GM12878 (cell line): ENCODE data around the gene C3orf22. TPM values are rescaled to one million over a fixed set of nuclear protein-coding genes. Genes with fewer than 3 reads are reported as not detected.

Source experiments
- ATAC-seq: fragments of 200-7000 bp; cut with Tn5 transposase; 3 replicates; pipeline ENCODE4 v1.9.1; 2020; ENCODE audit warnings: mild to moderate bottlenecking, moderate library complexity
- BruUV-seq: library from RNA; stranded (reverse); fragments of 400-500 nt; replicated peaks from 2 replicates; lab custom pipeline; 2021; lab: Mats Ljungman, UMichigan
- CTCF ChIA-PET: fragments of 300-600 bp; sonication (Branson Sonifier 250); formaldehyde crosslinking; extraction: SDS; loops from one replicate; lab custom pipeline; 2021; ENCODE audit warnings: inconsistent platforms; lab: Yijun Ruan, JAX
- POLR2A ChIA-PET: fragments of 350-600 bp; formaldehyde crosslinking; extraction: SDS; loops from one replicate; lab custom pipeline; 2021; ENCODE audit warnings: inconsistent platforms; lab: Charles Lee
- RAD21 ChIA-PET: fragments of 300-600 bp; sonication (Branson Sonifier 250); formaldehyde crosslinking; loops from one replicate; lab custom pipeline; 2023; ENCODE audit warnings: antibody characterized with exemption; ENCODE audit not compliant: unreplicated experiment; lab: Charles Lee
- SMC1A ChIA-PET: fragments of 300-600 bp; sonication (Branson Sonifier 250); formaldehyde crosslinking; loops from one replicate; lab custom pipeline; 2023; ENCODE audit not compliant: unreplicated experiment, uncharacterized antibody; lab: Charles Lee
- DNase-seq: peaks from one replicate; pipeline ENCODE4 v3.0.0-alpha.2; 2011; ENCODE audit warnings: low read depth, low spot score
- FAIRE-seq: peaks from 3 replicates; lab custom pipeline; 2011; peaks lifted over from hg19 to GRCh38; lab: Jason Lieb, UNC
- H2AFZ ChIP-seq: 2 replicates; pipeline ENCODE4 v1.6.0; 2011; ENCODE audit warnings: low read depth, low read length, control low read depth; ENCODE audit not compliant: control insufficient read depth
- H3K27ac ChIP-seq: 2 replicates; pipeline ENCODE4 v1.5.1; 2011; ENCODE audit warnings: control low read depth; ENCODE audit not compliant: control insufficient read depth, insufficient read depth
- H3K27me3 ChIP-seq, 2 experiments: replicated peaks in 1 of 2; 2 replicates each; pipeline versions ENCODE4 v1.6.0 to v1.6.1; 2011; ENCODE audit warnings: low read length in 1 of 2; ENCODE audit not compliant: control insufficient read depth in 2 of 2, insufficient read depth in 2 of 2
- H3K36me3 ChIP-seq, 2 experiments: 2 replicates each; pipeline ENCODE4 v1.5.1; 2011; ENCODE audit warnings: low read length in 1 of 2; ENCODE audit not compliant: control insufficient read depth in 2 of 2, insufficient read depth in 2 of 2
- H3K4me1 ChIP-seq: 2 replicates; pipeline ENCODE4 v1.6.1; 2011; ENCODE audit warnings: mild to moderate bottlenecking, low read length, moderate library complexity, mixed read lengths; ENCODE audit not compliant: control insufficient read depth, insufficient read depth
- H3K4me2 ChIP-seq: 2 replicates; pipeline ENCODE4 v1.6.0; 2011; ENCODE audit warnings: control low read depth; ENCODE audit not compliant: control insufficient read depth, insufficient read depth
- H3K4me3 ChIP-seq: fragments of 200-600 bp; sonication (generic); 2 replicates; pipeline ENCODE4 v1.5.1; 2016
- H3K79me2 ChIP-seq: 2 replicates; pipeline ENCODE4 v1.6.0; 2011; ENCODE audit warnings: low read length; ENCODE audit not compliant: control insufficient read depth, insufficient read depth
- H3K9ac ChIP-seq: 2 replicates; pipeline ENCODE4 v1.8.0; 2011; ENCODE audit warnings: low read length, control low read depth, mixed read lengths; ENCODE audit not compliant: control insufficient read depth, insufficient read depth
- H3K9me3 ChIP-seq: replicated peaks from 3 replicates; pipeline ENCODE4 v1.5.1; 2011; ENCODE audit warnings: mild to moderate bottlenecking, low read length; ENCODE audit not compliant: control insufficient read depth, insufficient read depth
- H4K20me1 ChIP-seq: 2 replicates; pipeline ENCODE4 v1.6.0; 2011; ENCODE audit not compliant: control insufficient read depth, insufficient read depth
- JUNB ChIP-seq: IDR thresholded peaks from 2 replicates; pipeline ENCODE4 v1.6.1; 2016; ENCODE audit warnings: antibody characterized with exemption, mild to moderate bottlenecking
- PML ChIP-seq: IDR thresholded peaks from 2 replicates; pipeline ENCODE4 v1.6.1; 2012; ENCODE audit warnings: low read length, inconsistent platforms
- RBBP5 ChIP-seq: fragments of 200-600 bp; sonication (generic); conservative IDR thresholded peaks from 2 replicates; pipeline ENCODE4 v1.6.1; 2016
- ZBTB4 ChIP-seq: fragments of 450-650 bp; formaldehyde crosslinking; IDR thresholded peaks from 2 replicates; pipeline ENCODE4 v1.4.0; 2022; ENCODE audit warnings: mild to moderate bottlenecking, moderate library complexity
- WGBS: methylation state at CpG from one replicate; pipeline ENCODE4 v1.1.6; 2016; ENCODE audit warnings: low lambda C conversion rate; ENCODE audit not compliant: insufficient replicate concordance, insufficient coverage; ENCODE audit errors: missing lambda C conversion rate; 5-methylcytosine and 5-hydroxymethylcytosine counted together
- in situ Hi-C: fragments of 300-500 bp; cut with MboI; formaldehyde crosslinking; loops from 9 replicates; pipeline ENCODE4 v1.14.3; 2018; ENCODE audit warnings: mixed read lengths
- intact Hi-C: fragments of 100-400 bp; cut with micrococcal nuclease; formaldehyde crosslinking; loops from one replicate; pipeline ENCODE4 v1.14.2; 2022; ENCODE audit not compliant: unreplicated experiment
- polyA plus RNA-seq, 11 experiments: library from polyadenylated mRNA; depleted of rRNA in 4 of 11; unstranded in 6 of 11; stranded (reverse) in 5 of 11; fragments of >200 nt; fragmentation: Nextera tagmentation in 4 of 11; fragmentation: Illumina TruSeq in 1 of 11; extraction: Ambion mirVana in 4 of 11; extraction: Trizol in 1 of 11; gene quantifications; 1 replicate in 1 of 11; 2 replicates in 10 of 11; pipeline versions ENCODE4 v1.2.1 to v1.2.3, GENCODE V29; 2011 to 2016; ENCODE audit warnings: inconsistent platforms in 2 of 11, missing spikeins in 2 of 11, low read depth in 1 of 11
- total RNA-seq, 4 experiments: library from RNA; depleted of rRNA in 3 of 4; stranded (reverse); fragments of >200 nt in 3 of 4; fragmentation: Illumina TruSeq in 1 of 4; extraction: Trizol in 1 of 4; gene quantifications; 2 replicates each; pipeline versions ENCODE4 v1.2.1 to v1.2.3, GENCODE V29; 2013 to 2021
- TF ChIP-seq, protein P1 (sequence below): fragments of 450-650 bp; formaldehyde crosslinking; IDR thresholded peaks from 2 replicates; pipeline ENCODE4 v1.4.0; 2020; ENCODE audit warnings: mild to moderate bottlenecking, moderate library complexity
- TF ChIP-seq, protein P2 (sequence below): fragments of 450-650 bp; IDR thresholded peaks from 2 replicates; pipeline ENCODE4 v1.6.1; 2018; ENCODE audit warnings: mild to moderate bottlenecking, low read depth, moderate library complexity; ENCODE audit not compliant: partially characterized antibody

The C3orf22 gene
- total and polyA plus RNA-seq, 10 of the 15 experiments (the other 5 are each of a cell fraction or from before 2014, with no cell fraction given) = not detected

DNA sequence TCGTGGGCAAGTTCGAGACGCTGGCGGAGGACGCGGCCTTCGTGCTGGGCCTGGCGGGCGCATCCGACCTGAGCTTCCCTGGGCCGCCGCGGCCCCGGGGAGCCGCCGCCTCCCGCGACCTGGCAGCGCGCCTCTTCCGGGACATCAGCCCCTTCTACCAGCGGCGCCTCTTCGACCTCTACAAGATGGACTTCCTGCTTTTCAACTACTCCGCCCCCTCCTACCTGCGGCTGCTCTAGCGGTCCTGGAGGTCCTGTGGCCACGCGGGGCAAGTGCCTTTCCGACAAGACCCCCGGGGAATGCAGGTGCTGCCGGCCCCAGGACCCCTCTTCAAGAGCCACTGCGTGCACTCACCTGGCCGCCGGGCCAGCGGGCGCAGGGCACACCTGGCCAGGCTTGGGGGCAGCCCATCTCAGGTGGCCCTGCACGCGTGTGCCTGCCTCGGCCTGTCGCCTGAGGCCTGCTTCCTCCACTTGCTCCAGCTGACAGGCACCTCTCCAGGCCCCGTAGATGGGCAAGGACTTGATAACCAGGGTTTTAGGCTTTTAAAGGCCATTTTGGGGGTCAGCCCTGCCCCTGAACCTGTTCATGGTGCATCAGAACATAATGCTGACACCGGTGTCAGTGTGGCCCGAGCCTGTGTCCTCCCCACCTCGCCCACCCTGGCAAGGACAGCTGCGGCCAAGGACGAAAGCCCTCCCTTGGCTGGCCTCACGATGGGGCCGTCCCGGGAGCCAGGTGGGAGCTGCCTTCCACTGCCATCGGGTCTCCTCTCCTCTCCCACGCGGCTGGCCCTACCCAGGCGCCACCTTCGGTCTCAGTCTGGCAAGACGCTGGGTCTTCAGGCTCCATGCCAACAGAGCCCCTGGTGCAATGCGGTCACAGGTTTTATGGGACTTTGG lies 16.1 kb downstream of the C3orf22 start:
- intact Hi-C loops = no loop called here
- H4K20me1 ChIP-seq = no peaks in the 10 kb centered on the region
- no peak for DNase-seq
- H3K9me3 ChIP-seq = no peaks in the 10 kb centered on the region
- no peak for FAIRE-seq
- in situ Hi-C loops = no loop called here
- RAD21 ChIA-PET = no interaction called here
- no peaks in the 10 kb centered on the region for H3K79me2 ChIP-seq
- CTCF ChIA-PET = no interaction called here
- POLR2A ChIA-PET = no interaction called here
- no peak overlapping the region for H3K4me3 ChIP-seq
- peaks cover 3 to 8% of the 10 kb centered on the region in 2 experiments; a peak in 3 of 4 replicates for H3K27me3 ChIP-seq
- no peak for ATAC-seq
- 86% methylated on average over 35 of the region's 57 CpGs for WGBS
- H3K36me3 ChIP-seq = no peaks in the 10 kb centered on the region
- SMC1A ChIA-PET = no interaction called here
- no peak overlapping the region for H2AFZ ChIP-seq
- no peak overlapping the region for H3K9ac ChIP-seq
- H3K4me2 ChIP-seq = no peak overlapping the region
- no peak overlapping the region for H3K27ac ChIP-seq
- TF ChIP-seq, protein P1, sequence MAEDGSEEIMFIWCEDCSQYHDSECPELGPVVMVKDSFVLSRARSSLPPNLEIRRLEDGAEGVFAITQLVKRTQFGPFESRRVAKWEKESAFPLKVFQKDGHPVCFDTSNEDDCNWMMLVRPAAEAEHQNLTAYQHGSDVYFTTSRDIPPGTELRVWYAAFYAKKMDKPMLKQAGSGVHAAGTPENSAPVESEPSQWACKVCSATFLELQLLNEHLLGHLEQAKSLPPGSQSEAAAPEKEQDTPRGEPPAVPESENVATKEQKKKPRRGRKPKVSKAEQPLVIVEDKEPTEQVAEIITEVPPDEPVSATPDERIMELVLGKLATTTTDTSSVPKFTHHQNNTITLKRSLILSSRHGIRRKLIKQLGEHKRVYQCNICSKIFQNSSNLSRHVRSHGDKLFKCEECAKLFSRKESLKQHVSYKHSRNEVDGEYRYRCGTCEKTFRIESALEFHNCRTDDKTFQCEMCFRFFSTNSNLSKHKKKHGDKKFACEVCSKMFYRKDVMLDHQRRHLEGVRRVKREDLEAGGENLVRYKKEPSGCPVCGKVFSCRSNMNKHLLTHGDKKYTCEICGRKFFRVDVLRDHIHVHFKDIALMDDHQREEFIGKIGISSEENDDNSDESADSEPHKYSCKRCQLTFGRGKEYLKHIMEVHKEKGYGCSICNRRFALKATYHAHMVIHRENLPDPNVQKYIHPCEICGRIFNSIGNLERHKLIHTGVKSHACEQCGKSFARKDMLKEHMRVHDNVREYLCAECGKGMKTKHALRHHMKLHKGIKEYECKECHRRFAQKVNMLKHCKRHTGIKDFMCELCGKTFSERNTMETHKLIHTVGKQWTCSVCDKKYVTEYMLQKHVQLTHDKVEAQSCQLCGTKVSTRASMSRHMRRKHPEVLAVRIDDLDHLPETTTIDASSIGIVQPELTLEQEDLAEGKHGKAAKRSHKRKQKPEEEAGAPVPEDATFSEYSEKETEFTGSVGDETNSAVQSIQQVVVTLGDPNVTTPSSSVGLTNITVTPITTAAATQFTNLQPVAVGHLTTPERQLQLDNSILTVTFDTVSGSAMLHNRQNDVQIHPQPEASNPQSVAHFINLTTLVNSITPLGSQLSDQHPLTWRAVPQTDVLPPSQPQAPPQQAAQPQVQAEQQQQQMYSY = no peak
- TF ChIP-seq RBBP5 (no peak), PML (no peak), ZBTB4 (no peak), JUNB (no peak)
- TF ChIP-seq, protein P2, sequence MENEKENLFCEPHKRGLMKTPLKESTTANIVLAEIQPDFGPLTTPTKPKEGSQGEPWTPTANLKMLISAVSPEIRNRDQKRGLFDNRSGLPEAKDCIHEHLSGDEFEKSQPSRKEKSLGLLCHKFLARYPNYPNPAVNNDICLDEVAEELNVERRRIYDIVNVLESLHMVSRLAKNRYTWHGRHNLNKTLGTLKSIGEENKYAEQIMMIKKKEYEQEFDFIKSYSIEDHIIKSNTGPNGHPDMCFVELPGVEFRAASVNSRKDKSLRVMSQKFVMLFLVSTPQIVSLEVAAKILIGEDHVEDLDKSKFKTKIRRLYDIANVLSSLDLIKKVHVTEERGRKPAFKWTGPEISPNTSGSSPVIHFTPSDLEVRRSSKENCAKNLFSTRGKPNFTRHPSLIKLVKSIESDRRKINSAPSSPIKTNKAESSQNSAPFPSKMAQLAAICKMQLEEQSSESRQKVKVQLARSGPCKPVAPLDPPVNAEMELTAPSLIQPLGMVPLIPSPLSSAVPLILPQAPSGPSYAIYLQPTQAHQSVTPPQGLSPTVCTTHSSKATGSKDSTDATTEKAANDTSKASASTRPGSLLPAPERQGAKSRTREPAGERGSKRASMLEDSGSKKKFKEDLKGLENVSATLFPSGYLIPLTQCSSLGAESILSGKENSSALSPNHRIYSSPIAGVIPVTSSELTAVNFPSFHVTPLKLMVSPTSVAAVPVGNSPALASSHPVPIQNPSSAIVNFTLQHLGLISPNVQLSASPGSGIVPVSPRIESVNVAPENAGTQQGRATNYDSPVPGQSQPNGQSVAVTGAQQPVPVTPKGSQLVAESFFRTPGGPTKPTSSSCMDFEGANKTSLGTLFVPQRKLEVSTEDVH = no peak
- H3K4me1 ChIP-seq = no peaks in the 10 kb centered on the region
- BruUV-seq = no TSS peak
